ENCODE results near the gene ZC3H7B. TPM values are rescaled to one million over a fixed set of nuclear protein-coding genes. Genes with fewer than 3 reads are reported as not detected.

Gene ZC3H7B
- total and polyA plus RNA-seq, 2 donors (not counting 3 experiments of a cell fraction or from before 2014, with no cell fraction given), result 66.8 to 95.9 TPM

GRCh38 chr22:41408665-41409064 lies 107.3 kb downstream of the ZC3H7B start:
- ChIA-PET CTCF (interaction anchor here (0.6 to 2.7 kb wide), 5 partner anchors 17 to 118 kb away, joined by 4 to 11 read pairs (median 5); no protein-coding TSS in a partner anchor), POLR2A (interaction anchor here (0.7 kb wide), 1 partner anchor 122 kb away, joined by 5 read pairs; no protein-coding TSS in a partner anchor)
- no peaks in the 10 kb centered on the region for H3K79me2 ChIP-seq (ENCODE audit: control insufficient read depth, insufficient read depth, low read length)
- H3K9me1 ChIP-seq (replicated peaks; ENCODE audit: control insufficient read depth, extremely low read depth, insufficient read depth, low read length), result no peaks in the 10 kb centered on the region
- H3K9ac ChIP-seq (replicated peaks; ENCODE audit: extremely low read depth, insufficient read depth, low read length), result no peak overlapping the region
- no TSS peak for BruUV-seq (replicated peaks)
- H3K27ac ChIP-seq (ENCODE audit: insufficient read depth, low read depth, low read length), result no peak overlapping the region
- no peak overlapping the region for H2AFZ ChIP-seq (ENCODE audit: low read depth, low read length)
- DNase-seq (ENCODE audit: low read depth, low spot score) (no peak), FAIRE-seq (peak; percentile 38)
- dilution Hi-C loops (cut with MboI; ENCODE audit: extremely low pct_ligation_motif_present, low sequenced_read_pairs) (no loop called here), intact Hi-C loops (cut with micrococcal nuclease) (no loop called here)
- H3K4me2 ChIP-seq (ENCODE audit: insufficient read depth, low read length), result no peak overlapping the region
- H3K9me3 ChIP-seq (replicated peaks; ENCODE audit: control insufficient read depth, insufficient read depth, low read length), result no peaks in the 10 kb centered on the region
- H3K36me3 ChIP-seq (ENCODE audit: control insufficient read depth in 2 of 2, extremely low read depth in 1 of 2, insufficient read depth in 2 of 2, low read length in 2 of 2), result no peaks in the 10 kb centered on the region
- H3K4me1 ChIP-seq (ENCODE audit: control insufficient read depth, extremely low read depth, insufficient read depth, low read length), result no peaks in the 10 kb centered on the region
- no peak overlapping the region for H3K4me3 ChIP-seq (replicated peaks in 1 of 3; ENCODE audit: insufficient read depth in 1 of 3, low read depth in 1 of 3, low read length in 3 of 3)
- no peak for TF ChIP-seq CTCF (IDR thresholded peaks at IDR 0.05; ENCODE audit: extremely low read depth in 1 of 2, insufficient read depth in 1 of 2, low read depth in 1 of 2, low read length in 2 of 2)
- TF ChIP-seq, protein P1, sequence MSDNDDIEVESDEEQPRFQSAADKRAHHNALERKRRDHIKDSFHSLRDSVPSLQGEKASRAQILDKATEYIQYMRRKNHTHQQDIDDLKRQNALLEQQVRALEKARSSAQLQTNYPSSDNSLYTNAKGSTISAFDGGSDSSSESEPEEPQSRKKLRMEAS (IDR thresholded peaks at IDR 0.05; ENCODE audit: insufficient read depth, insufficient read length), result no peak
- TF ChIP-seq MYC (IDR thresholded peaks at IDR 0.05; ENCODE audit: low read depth, low read length), result no peak
- TF ChIP-seq EZH2 (IDR thresholded peaks at IDR 0.05; ENCODE audit: borderline replicate concordance, low read depth, low read length, severe bottlenecking), result no peak
- no peak for TF ChIP-seq POLR2A (IDR thresholded peaks at IDR 0.05; ENCODE audit: low read depth, low read length)
- TF ChIP-seq GATA2 (IDR thresholded peaks at IDR 0.05; ENCODE audit: insufficient read depth, insufficient read length, low read depth, low read length), result no peak
- no peak for TF ChIP-seq POLR2AphosphoS5 (IDR thresholded peaks at IDR 0.05; ENCODE audit: insufficient read depth, low read depth, low read length)
- no peak for TF ChIP-seq FOS (IDR thresholded peaks at IDR 0.05; ENCODE audit: borderline replicate concordance, insufficient read depth, low read length)
- no peak for TF ChIP-seq JUN (IDR thresholded peaks at IDR 0.05; ENCODE audit: borderline replicate concordance, insufficient read depth, insufficient read length, low read depth)
- no peaks in the 10 kb centered on the region for H3K27me3 ChIP-seq (ENCODE audit: control insufficient read depth in 2 of 2, insufficient read depth in 2 of 2, low read length in 2 of 2)
- H4K20me1 ChIP-seq (replicated peaks; ENCODE audit: control insufficient read depth, extremely low read depth, insufficient read depth, low read length), result no peaks in the 10 kb centered on the region

Small RNAs within 50 kb of the gene (microRNA-seq; reads per million reads assigned to microRNA genes)
- not detected for gene MIR6889 (ENCODE audit: borderline number of aligned reads, borderline replicate concordance)

Small RNAs within 50 kb of the gene (small RNA-seq; reads per million reads assigned to genes)
- not detected for gene MIR6889 (ENCODE audit: insufficient read depth, insufficient read length, low read depth, low replicate concordance)
- gene RNU6-495P (ENCODE audit: insufficient read depth, insufficient read length, low read depth, low replicate concordance), result not detected

Other genes with a start within 250 kb of the ZC3H7B start
- 63.0 and 66.7 TPM in 2 replicates for gene EP300, start 208.9 kb upstream of the ZC3H7B start, total RNA-seq
- 18.7 and 24.4 TPM in 2 replicates for gene EP300, start 208.9 kb upstream of the ZC3H7B start, polyA plus RNA-seq
- gene L3MBTL2, start 96.2 kb upstream of the ZC3H7B start, total RNA-seq, result 31.8 and 34.9 TPM in 2 replicates
- gene L3MBTL2, start 96.2 kb upstream of the ZC3H7B start, polyA plus RNA-seq, result 28.2 and 29.5 TPM in 2 replicates
- gene CHADL, start 60.6 kb upstream of the ZC3H7B start, total RNA-seq, result 0.69 and 2.1 TPM in 2 replicates
- 1.1 and 2.1 TPM in 2 replicates for gene CHADL, start 60.6 kb upstream of the ZC3H7B start, polyA plus RNA-seq
- gene RANGAP1, start 15.3 kb upstream of the ZC3H7B start, total RNA-seq, result 154 and 169 TPM in 2 replicates
- gene RANGAP1, start 15.3 kb upstream of the ZC3H7B start, polyA plus RNA-seq, result 177 and 182 TPM in 2 replicates
- 2.2 and 2.9 TPM in 2 replicates for gene TEF, start 80.4 kb downstream of the ZC3H7B start, total RNA-seq
- gene TEF, start 80.4 kb downstream of the ZC3H7B start, polyA plus RNA-seq, result 4.0 and 5.3 TPM in 2 replicates
- gene TOB2, start 145.3 kb downstream of the ZC3H7B start, total RNA-seq, result 39.4 and 44.7 TPM in 2 replicates
- 21.7 and 23.2 TPM in 2 replicates for gene TOB2, start 145.3 kb downstream of the ZC3H7B start, polyA plus RNA-seq
- 55.9 and 63.7 TPM in 2 replicates for gene PHF5A, start 167.2 kb downstream of the ZC3H7B start, total RNA-seq
- gene PHF5A, start 167.2 kb downstream of the ZC3H7B start, polyA plus RNA-seq, result 51.8 and 61.1 TPM in 2 replicates
- 79.1 and 79.7 TPM in 2 replicates for gene ACO2, start 167.6 kb downstream of the ZC3H7B start, total RNA-seq
- gene ACO2, start 167.6 kb downstream of the ZC3H7B start, polyA plus RNA-seq, result 62.0 and 63.8 TPM in 2 replicates
- 39.4 and 42.3 TPM in 2 replicates for gene POLR3H, start 242.9 kb downstream of the ZC3H7B start, total RNA-seq
- 31.2 and 33.5 TPM in 2 replicates for gene POLR3H, start 242.9 kb downstream of the ZC3H7B start, polyA plus RNA-seq

All from endothelial cell of umbilical vein (primary cell).